Uterus (tissue), 4 donors: ENCODE results near the gene FBXW8. TPM values are rescaled to one million over a fixed set of nuclear protein-coding genes. Genes with fewer than 3 reads are reported as not detected.

Experiments
- DNase-seq, 2 donors: peaks; one replicate each; pipeline ENCODE4 v3.0.0-alpha.2; 2019 to 2020
- H3K27ac ChIP-seq, 2 donors: fragments of 200-600 bp; sonication (generic); 1 replicate in 1 of 2; 2 replicates in 1 of 2; pipeline ENCODE4 v1.5.1; 2016 to 2018
- H3K27me3 ChIP-seq, 2 donors: fragments of 200-600 bp; sonication (generic); one replicate each; pipeline ENCODE4 v1.5.1; 2018 to 2019; ENCODE audit warnings: control low read depth in 1 of 2
- H3K36me3 ChIP-seq, 2 donors: fragments of 200-600 bp; sonication (generic); one replicate each; pipeline ENCODE4 v1.5.1; 2019; ENCODE audit warnings: control low read depth in 1 of 2
- H3K4me1 ChIP-seq, 2 donors: fragments of 200-600 bp; sonication (generic); one replicate each; pipeline ENCODE4 v1.5.1; 2018 to 2019; ENCODE audit warnings: control low read depth in 1 of 2
- H3K4me3 ChIP-seq, 2 donors: fragments of 200-600 bp; sonication (generic); 1 replicate in 1 of 2; 2 replicates in 1 of 2; pipeline ENCODE4 v1.5.1; 2018 to 2019; ENCODE audit warnings: mild to moderate bottlenecking in 1 of 2
- H3K9me3 ChIP-seq, 2 donors: fragments of 200-600 bp; sonication (generic); one replicate each; pipeline ENCODE4 v1.5.1; 2019; ENCODE audit warnings: control low read depth in 1 of 2
- CTCF ChIP-seq, 4 experiments: fragments of 200-600 bp in 2 of 4; fragments of 450-650 bp in 2 of 4; sonication (generic) in 2 of 4; IDR thresholded peaks; one replicate each; pipeline ENCODE4 v1.5.1; 2016 to 2019; ENCODE audit warnings: antibody characterized with exemption in 4 of 4, mild to moderate bottlenecking in 2 of 4, moderate library complexity in 1 of 4
- POLR2A ChIP-seq, 2 donors: fragments of 450-650 bp; IDR thresholded peaks; one replicate each; pipeline ENCODE4 v1.6.1; 2016; ENCODE audit warnings: antibody characterized with exemption in 2 of 2, mild to moderate bottlenecking in 1 of 2, moderate library complexity in 1 of 2
- intact Hi-C: fragments of 100-400 bp; cut with DNase I; formaldehyde crosslinking; loops from one replicate; pipeline ENCODE4 v1.15.1; 2023; ENCODE audit warnings: low total_unique reads
- total RNA-seq, 4 donors: library from RNA; depleted of rRNA in 3 of 4; stranded (reverse); fragments of >200 nt in 3 of 4; gene quantifications; one replicate each; pipeline versions ENCODE4 v1.1.0 to v1.2.4, GENCODE V29; 2014 to 2023
- donor health status: DM: yes; HTN: yes; CAD: no.

The FBXW8 gene
- total RNA-seq, 4 donors from 2014 or later = 5.9 to 28.0 (median 15.3) TPM

DNA sequence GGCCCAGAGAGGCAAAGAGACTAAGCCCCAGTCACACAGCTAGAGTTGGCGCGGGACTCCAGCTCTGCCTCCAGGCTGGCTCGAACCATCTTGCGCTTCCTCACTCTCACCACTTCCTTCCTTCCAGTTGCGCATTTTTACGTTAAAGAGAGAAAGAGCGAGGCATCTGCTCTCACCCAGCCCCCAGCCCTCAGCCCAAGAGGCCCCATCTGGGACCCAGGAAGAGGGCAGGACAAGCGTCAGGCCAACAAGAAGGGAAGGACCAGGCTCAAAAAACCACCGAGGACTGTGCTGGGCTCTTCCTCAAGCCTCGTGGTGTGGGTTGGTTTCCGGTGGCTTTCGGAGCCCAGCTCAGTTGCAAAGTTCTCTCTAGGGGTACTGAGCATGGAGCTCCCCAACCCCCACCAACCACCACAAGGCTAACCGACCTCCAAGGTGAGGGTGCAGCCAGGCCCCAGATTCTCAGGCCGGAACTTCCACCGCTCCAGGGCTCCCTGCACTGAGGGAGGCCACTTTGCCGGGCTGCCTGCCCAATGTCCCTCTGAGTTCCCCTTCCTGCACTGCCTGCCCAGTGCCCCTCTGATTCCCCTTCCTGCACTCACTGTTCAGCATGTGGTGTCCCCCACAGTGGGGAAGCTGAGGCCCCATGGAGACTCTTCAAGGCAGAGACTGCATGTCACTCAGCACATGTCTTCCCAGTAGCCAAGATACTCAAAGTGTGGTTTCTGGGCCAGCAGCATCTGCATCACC is 152.6 kb downstream of the FBXW8 start:
- TF ChIP-seq POLR2A (IDR thresholded peaks at IDR 0.05) (no peak), CTCF (IDR thresholded peaks at IDR 0.05) (no peak)
- no peaks in the 10 kb centered on the region for H3K27me3 ChIP-seq
- no peaks in the 10 kb centered on the region for H3K4me1 ChIP-seq
- no peaks in the 10 kb centered on the region for H3K9me3 ChIP-seq
- no peak overlapping the region for H3K4me3 ChIP-seq
- H3K36me3 ChIP-seq = no peaks in the 10 kb centered on the region
- intact Hi-C loops = no loop called here
- DNase-seq = no peak
- no peak overlapping the region for H3K27ac ChIP-seq

DNA sequence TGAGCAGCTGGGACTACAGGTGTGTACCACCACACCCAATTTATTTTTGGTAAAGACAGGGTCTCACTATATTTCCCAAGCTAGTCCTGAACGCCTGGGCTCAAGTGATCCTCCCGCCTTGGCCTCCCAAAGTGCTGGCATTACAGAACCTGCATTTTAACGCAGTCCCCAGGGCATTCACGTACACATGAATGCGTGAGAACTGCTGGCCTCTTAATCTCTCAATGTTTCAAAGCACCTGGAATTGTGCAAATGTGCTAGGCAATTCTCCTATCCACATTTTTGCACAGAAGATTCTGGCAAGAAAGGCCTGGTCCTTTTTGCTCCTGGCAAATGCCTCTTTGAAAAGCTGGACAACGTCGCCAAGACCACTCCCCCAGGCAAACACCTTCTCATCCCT is 153.3 kb downstream of the FBXW8 start:
- intact Hi-C loops = no loop called here
- no peaks in the 10 kb centered on the region for H3K4me1 ChIP-seq
- H3K36me3 ChIP-seq = no peaks in the 10 kb centered on the region
- H3K9me3 ChIP-seq = no peaks in the 10 kb centered on the region
- TF ChIP-seq POLR2A (IDR thresholded peaks at IDR 0.05) (no peak), CTCF (IDR thresholded peaks at IDR 0.05) (no peak)
- H3K27me3 ChIP-seq = no peaks in the 10 kb centered on the region
- H3K27ac ChIP-seq = no peak overlapping the region
- DNase-seq = no peak
- H3K4me3 ChIP-seq = no peak overlapping the region

GRCh38 chr12:117064596-117064995 is 153.8 kb downstream of the FBXW8 start:
- Histone ChIP-seq H3K36me3 (no peaks in the 10 kb centered on the region), H3K9me3 (no peaks in the 10 kb centered on the region), H3K4me1 (no peaks in the 10 kb centered on the region), H3K27ac (no peak overlapping the region), H3K4me3 (no peak overlapping the region), H3K27me3 (no peaks in the 10 kb centered on the region)
- no peak for TF ChIP-seq CTCF (IDR thresholded peaks at IDR 0.05)
- no peak for TF ChIP-seq POLR2A (IDR thresholded peaks at IDR 0.05)
- DNase-seq = no peak
- intact Hi-C loops = no loop called here

- no peak for DNase-seq
- H3K27me3 ChIP-seq = no peaks in the 10 kb centered on the region
- H3K4me1 ChIP-seq = no peaks in the 10 kb centered on the region
- no peaks in the 10 kb centered on the region for H3K36me3 ChIP-seq
- no peaks in the 10 kb centered on the region for H3K9me3 ChIP-seq
- H3K27ac ChIP-seq = no peak overlapping the region
- no peak for TF ChIP-seq CTCF (IDR thresholded peaks at IDR 0.05)
- TF ChIP-seq POLR2A (IDR thresholded peaks at IDR 0.05) = no peak
- intact Hi-C loops = no loop called here
- H3K4me3 ChIP-seq = no peak overlapping the region
Measured at GRCh38 chr12:117067016-117067415, 156.3 kb downstream of the FBXW8 start.

GRCh38 chr12:117067638-117068037 is 156.9 kb downstream of the FBXW8 start:
- no peaks in the 10 kb centered on the region for H3K36me3 ChIP-seq
- H3K9me3 ChIP-seq = no peaks in the 10 kb centered on the region
- no peaks in the 10 kb centered on the region for H3K4me1 ChIP-seq
- H3K27me3 ChIP-seq = no peaks in the 10 kb centered on the region
- no peak for TF ChIP-seq CTCF (IDR thresholded peaks at IDR 0.05)
- no peak for TF ChIP-seq POLR2A (IDR thresholded peaks at IDR 0.05)
- no peak overlapping the region for H3K27ac ChIP-seq
- intact Hi-C loops = no loop called here
- DNase-seq = no peak
- no peak overlapping the region for H3K4me3 ChIP-seq
